Rectal smooth muscle tissue (tissue), 1 donor: ENCODE measurements around the gene KCNIP1.

Experiments used
- H3K27ac ChIP-seq: one replicate; pipeline ENCODE4 v1.7.0; 2013; ENCODE audit warnings: low read depth, low read length, inconsistent platforms
- H3K27me3 ChIP-seq: one replicate; pipeline ENCODE4 v1.7.0; 2013; ENCODE audit warnings: low read length; ENCODE audit not compliant: control insufficient read depth, insufficient read depth
- H3K36me3 ChIP-seq: one replicate; pipeline ENCODE4 v1.7.0; 2013; ENCODE audit warnings: low read length; ENCODE audit not compliant: control insufficient read depth, insufficient read depth
- H3K4me1 ChIP-seq: one replicate; pipeline ENCODE4 v1.7.0; 2013; ENCODE audit warnings: low read length; ENCODE audit not compliant: control insufficient read depth, insufficient read depth
- H3K4me3 ChIP-seq: one replicate; pipeline ENCODE4 v1.7.0; 2013; ENCODE audit warnings: low read length
- H3K9ac ChIP-seq: one replicate; pipeline ENCODE4 v1.7.0; 2013; ENCODE audit warnings: low read length

KCNIP1 gene

DNA sequence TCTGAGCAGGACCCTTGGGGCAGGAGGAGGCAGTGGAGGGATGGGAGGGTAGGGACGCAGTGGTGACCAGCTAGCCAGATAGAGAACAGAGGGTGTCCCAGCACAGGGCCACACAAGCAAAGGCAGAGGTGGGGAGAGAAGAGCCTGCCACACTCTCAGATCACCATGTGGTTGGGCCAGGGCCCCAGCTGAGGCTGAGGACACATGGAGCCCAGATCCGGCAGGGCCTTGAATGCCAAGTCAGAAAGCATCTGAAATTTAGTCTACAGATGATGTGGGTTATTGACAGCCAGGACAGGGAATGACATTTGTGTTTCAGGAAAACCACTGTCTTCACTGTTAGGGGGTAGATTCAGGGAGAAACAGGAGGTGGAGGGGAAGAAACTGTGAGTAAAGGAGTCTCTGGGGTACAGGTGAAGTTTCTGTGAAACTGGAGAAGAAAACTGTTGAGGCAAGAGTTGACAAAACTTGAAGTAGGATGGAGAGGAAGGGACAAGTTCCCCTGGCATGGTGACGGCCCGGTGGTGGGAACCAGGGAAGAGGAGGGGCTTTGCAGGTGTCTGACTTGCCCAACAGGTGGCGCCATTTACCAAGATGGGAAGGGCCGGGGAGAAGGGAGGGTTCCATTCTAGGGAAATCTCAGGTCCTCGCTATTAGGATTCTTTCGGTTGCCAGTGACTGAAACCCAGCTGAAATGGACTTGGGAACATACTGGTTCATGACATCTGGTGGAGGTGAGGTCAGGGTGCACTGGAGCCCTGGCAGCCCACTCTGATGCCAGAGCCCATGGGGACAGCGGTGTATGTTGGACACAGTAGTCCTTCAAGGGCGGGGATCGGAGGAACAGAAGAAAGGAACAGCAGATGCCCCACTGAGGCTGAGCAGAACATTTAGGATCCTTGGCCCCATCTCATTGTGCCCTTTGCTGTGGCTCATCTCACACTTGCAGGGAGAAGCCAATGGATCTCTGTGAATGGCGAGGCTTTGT lies 100.1 kb downstream of the KCNIP1 start:
- H3K27me3 ChIP-seq: no peaks in the 10 kb centered on the region

GRCh38 chr5:170606941-170607340 lies 103.1 kb downstream of the KCNIP1 start:
- Histone ChIP-seq H3K4me1 (no peaks in the 10 kb centered on the region), H3K9ac (no peak overlapping the region), H3K27ac (no peak overlapping the region), H3K4me3 (no peak overlapping the region), H3K27me3 (no peaks in the 10 kb centered on the region), H3K36me3 (no peaks in the 10 kb centered on the region)

More for the DNA sequence above, 100.1 kb downstream of the KCNIP1 start:
- H3K9ac ChIP-seq: no peak overlapping the region
- no peaks in the 10 kb centered on the region for H3K36me3 ChIP-seq
- no peak overlapping the region for H3K27ac ChIP-seq
- no peak overlapping the region for H3K4me3 ChIP-seq
- H3K4me1 ChIP-seq: no peaks in the 10 kb centered on the region

DNA sequence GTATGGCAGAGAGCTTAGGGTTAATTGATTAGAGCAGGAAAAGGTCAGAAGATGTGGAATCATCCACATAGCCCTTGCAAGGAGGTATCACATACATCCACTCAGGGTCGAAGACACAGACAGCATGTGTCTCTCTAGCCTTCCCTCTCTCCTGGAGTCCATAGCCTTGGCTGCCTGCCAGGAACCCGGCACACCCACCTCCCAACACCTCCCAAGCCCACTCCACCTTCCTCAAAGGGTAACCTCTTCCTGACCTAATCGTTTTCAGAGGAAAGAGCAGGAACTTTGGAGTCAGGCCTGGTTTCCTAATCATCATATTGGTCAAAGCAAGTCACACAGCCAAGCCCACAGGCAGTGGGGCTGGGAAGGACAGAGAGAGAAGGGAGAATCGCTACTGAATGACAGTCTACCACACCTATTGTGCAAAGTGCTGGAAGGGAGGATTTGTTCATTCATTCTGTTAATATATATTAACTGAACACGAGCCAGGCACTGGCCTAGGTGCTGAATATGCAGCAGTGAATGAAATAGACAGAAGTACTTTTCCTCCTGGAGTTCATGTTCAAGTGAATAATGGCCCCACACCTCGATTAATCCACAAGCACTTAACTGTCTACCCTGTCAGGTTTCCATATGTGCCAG lies 107.8 kb downstream of the KCNIP1 start:
- Histone ChIP-seq H3K27ac (no peak overlapping the region), H3K36me3 (no peaks in the 10 kb centered on the region), H3K4me3 (no peak overlapping the region), H3K27me3 (no peaks in the 10 kb centered on the region), H3K4me1 (no peaks in the 10 kb centered on the region), H3K9ac (no peak overlapping the region)

- Histone ChIP-seq H3K36me3 (no peaks in the 10 kb centered on the region), H3K4me3 (no peak overlapping the region), H3K9ac (no peak overlapping the region), H3K27me3 (no peaks in the 10 kb centered on the region), H3K27ac (no peak overlapping the region), H3K4me1 (no peaks in the 10 kb centered on the region)
Observed at GRCh38 chr5:170612256-170612678, 108.4 kb downstream of the KCNIP1 start.

DNA sequence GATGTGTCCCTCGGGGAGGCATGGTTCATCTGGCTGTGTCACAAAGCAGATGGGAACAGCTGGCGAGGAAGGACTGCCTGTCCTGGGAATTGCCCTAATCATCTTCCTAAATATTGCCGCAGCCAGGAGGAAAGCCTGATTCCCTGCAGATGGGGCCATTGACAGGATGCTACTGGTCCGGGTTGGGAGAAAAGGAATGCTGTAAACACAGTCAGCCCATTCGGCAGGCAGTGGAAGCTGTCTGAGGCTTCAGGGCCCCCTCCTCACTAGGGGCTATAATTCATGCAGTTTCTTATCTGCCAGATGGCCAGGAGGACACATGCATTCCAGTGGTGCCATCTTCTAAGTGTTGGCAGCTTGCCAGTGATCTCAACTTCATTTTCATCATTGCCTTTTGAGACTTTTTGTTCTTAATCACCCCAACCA lies 110.3 kb downstream of the KCNIP1 start:
- Histone ChIP-seq H3K4me3 (no peak overlapping the region), H3K4me1 (no peaks in the 10 kb centered on the region), H3K36me3 (no peaks in the 10 kb centered on the region), H3K9ac (no peak overlapping the region), H3K27me3 (no peaks in the 10 kb centered on the region), H3K27ac (no peak overlapping the region)

DNA sequence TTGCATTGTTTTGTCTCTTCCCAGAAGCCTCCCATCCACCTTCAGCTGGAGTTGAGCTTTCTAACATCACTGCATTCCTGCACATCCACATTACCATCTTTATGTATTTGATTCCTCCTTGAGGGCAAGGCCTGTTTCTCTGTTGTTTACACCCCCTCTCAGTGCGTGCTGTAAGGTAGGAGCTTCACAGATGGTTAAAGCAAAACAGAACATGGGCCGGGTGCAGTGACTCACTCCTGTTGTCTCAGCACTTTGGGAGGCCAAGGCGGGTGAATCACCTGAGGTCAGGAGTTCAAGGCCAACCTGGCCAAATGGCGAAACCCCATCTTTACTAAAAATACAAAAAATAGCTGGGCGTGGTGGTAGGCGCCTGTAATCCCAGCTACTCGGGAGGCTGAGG lies 110.9 kb downstream of the KCNIP1 start:
- Histone ChIP-seq H3K4me1 (no peaks in the 10 kb centered on the region), H3K9ac (no peak overlapping the region), H3K4me3 (no peak overlapping the region), H3K27me3 (no peaks in the 10 kb centered on the region), H3K27ac (no peak overlapping the region), H3K36me3 (no peaks in the 10 kb centered on the region)

DNA sequence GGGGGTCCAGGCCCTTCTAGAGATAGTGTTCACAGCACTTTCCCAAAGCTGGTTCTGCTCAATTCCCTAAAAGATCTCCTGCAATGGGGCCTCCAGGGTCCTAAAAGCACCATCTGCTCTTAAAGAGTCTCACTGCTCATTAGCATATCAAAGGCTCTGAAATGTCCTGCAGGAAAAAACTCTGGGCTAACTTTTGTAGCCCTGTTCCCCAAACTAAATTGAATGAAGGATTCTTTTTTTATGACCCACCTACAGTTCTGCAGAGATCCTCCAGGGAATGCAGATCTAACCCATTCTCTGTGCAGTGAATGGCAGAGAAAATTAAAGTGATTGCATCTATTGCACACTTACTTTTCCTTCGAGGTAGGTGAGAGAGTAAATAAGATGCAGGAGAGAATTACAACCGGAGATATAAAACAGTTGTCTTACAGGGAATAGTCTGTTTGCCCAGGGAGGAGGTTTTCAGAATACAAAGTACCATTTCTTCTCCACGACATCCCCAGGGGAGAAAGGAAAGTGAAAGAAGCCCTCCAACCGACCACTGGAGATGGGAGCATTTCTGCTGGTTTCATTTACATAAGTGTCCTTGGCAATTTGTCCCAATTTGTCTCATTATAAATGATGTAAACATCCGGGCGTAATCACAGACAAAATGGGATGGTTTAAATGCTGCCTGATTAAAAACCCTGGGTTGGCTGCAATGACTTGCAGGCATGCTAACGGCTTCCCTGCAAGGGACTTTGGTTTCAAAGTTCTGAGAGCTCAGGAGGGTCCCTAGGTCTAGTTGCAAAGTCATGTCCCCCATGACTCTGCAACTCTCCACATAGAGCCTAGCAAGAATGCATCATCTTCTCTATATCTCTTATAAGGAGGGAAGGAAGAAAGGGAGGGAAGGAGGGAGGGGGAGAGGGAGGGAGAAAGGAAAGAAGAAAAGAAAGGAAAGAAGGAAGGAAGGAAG lies 114.0 kb downstream of the KCNIP1 start:
- no peaks in the 10 kb centered on the region for H3K27me3 ChIP-seq
- no peaks in the 10 kb centered on the region for H3K4me1 ChIP-seq
- H3K4me3 ChIP-seq: no peak overlapping the region
- no peaks in the 10 kb centered on the region for H3K36me3 ChIP-seq
- no peak overlapping the region for H3K27ac ChIP-seq
- H3K9ac ChIP-seq: no peak overlapping the region

DNA sequence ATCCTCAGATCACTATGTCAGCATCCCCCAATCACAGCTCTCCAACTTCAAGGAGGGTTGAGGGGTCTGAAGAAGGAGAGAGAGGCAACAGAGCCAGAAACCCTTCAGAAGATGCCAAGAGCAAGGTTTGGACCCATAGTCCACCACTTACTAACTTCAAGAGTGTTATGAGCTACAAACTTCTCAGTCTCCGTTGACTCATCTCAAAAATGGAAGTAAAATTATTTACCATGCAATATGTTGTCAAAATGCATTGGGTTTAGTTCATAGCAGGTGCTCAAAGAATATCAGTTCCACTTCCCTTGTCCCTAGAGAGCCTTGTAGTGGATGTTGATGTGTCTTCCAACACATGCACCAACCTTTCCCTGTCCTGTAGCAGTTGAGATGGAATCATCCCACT lies 116.0 kb downstream of the KCNIP1 start:
- no peak overlapping the region for H3K9ac ChIP-seq
- no peaks in the 10 kb centered on the region for H3K27me3 ChIP-seq
- H3K4me3 ChIP-seq: no peak overlapping the region
- no peaks in the 10 kb centered on the region for H3K4me1 ChIP-seq
- H3K36me3 ChIP-seq: no peaks in the 10 kb centered on the region
- H3K27ac ChIP-seq: no peak overlapping the region

GRCh38 chr5:170622933-170623332 lies 119.1 kb downstream of the KCNIP1 start:
- Histone ChIP-seq H3K27me3 (no peaks in the 10 kb centered on the region), H3K36me3 (no peaks in the 10 kb centered on the region), H3K9ac (no peak overlapping the region), H3K4me3 (no peak overlapping the region), H3K4me1 (no peaks in the 10 kb centered on the region), H3K27ac (no peak overlapping the region)

- no peak overlapping the region for H3K9ac ChIP-seq
- H3K4me1 ChIP-seq: no peaks in the 10 kb centered on the region
- H3K27me3 ChIP-seq: no peaks in the 10 kb centered on the region
- no peak overlapping the region for H3K27ac ChIP-seq
- no peak overlapping the region for H3K4me3 ChIP-seq
- no peaks in the 10 kb centered on the region for H3K36me3 ChIP-seq
Observed at GRCh38 chr5:170623576-170624181, 119.9 kb downstream of the KCNIP1 start.

DNA sequence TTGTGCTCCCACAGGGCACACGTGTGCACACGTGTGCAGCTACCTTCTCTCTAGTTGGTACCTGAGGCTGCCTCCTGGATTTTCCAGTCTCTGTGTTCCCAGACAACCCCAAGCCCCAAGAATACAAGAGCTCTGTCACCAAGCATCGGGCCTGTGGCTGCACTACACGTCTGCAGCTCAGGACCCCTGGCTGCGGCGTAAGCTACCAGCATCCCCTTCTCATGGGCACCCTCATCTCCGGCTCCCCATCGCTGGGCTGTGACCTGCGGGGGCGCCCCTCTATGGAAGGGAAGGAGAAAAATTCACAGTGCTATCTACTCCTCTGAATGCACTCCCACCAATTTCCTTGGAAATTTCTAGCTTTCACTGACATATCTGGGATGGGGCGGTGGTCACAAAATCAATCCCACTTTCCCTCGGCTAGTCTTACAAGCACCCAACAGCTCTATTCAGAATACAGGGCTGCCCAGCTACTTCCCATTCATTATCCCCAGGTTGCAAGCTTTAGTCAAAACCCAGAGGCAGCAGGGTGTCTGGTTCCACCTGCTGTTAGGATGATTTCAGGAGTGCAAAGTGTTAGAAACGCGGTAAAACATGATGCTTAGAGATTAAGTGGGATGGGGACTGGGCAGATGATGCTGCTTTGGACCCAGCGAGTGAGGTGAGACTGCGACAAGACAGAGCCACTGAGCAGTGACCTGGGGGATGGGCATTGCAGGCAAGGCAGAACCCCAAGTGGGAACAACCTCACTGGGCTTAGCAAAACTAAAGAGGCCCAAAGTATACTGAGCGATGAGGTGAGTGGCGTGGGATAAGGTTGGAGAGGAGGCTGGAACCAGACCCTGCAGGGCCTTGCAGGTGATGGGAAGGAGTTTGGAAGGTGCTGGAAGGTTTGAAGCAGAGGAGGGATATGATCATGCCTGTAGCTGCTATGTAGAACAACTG lies 121.7 kb downstream of the KCNIP1 start:
- no peaks in the 10 kb centered on the region for H3K27me3 ChIP-seq
- no peak overlapping the region for H3K9ac ChIP-seq
- H3K4me3 ChIP-seq: no peak overlapping the region
- H3K27ac ChIP-seq: no peak overlapping the region
- no peaks in the 10 kb centered on the region for H3K4me1 ChIP-seq
- H3K36me3 ChIP-seq: no peaks in the 10 kb centered on the region
